Nephron (organoid): ENCODE data around the gene AMBP.

Experiments
- H3K27ac Mint-ChIP-seq, 3 experiments: 2 replicates each; pipeline ENCODE4 v1.8.0; 2020; ENCODE audit warnings: mixed read lengths in 3 of 3, mild to moderate bottlenecking in 2 of 3, moderate library complexity in 1 of 3
- H3K27me3 Mint-ChIP-seq: 2 replicates; pipeline ENCODE4 v1.8.0; 2021; ENCODE audit warnings: low read depth, mild to moderate bottlenecking, moderate library complexity, mixed read lengths
- H3K36me3 Mint-ChIP-seq: 2 replicates; pipeline ENCODE4 v1.8.0; 2020; ENCODE audit warnings: low read depth, mixed read lengths
- H3K4me1 Mint-ChIP-seq: 2 replicates; pipeline ENCODE4 v1.8.0; 2020; ENCODE audit warnings: mixed read lengths
- H3K4me3 Mint-ChIP-seq, 3 experiments: 2 replicates each; pipeline ENCODE4 v1.8.0; 2020; ENCODE audit warnings: mild to moderate bottlenecking in 3 of 3, mixed read lengths in 3 of 3, moderate library complexity in 2 of 3
- H3K9me3 Mint-ChIP-seq: 2 replicates; pipeline ENCODE4 v1.8.0; 2020; ENCODE audit warnings: mixed read lengths
- TF ChIP-seq, protein P1 (sequence below), 3 experiments: fragments of 200-600 bp; sonication (generic); IDR thresholded peaks; one replicate each; pipeline ENCODE4 v1.5.0; 2021; ENCODE audit warnings: antibody characterized with exemption in 3 of 3; ENCODE audit not compliant: unreplicated experiment in 3 of 3

The AMBP gene

DNA sequence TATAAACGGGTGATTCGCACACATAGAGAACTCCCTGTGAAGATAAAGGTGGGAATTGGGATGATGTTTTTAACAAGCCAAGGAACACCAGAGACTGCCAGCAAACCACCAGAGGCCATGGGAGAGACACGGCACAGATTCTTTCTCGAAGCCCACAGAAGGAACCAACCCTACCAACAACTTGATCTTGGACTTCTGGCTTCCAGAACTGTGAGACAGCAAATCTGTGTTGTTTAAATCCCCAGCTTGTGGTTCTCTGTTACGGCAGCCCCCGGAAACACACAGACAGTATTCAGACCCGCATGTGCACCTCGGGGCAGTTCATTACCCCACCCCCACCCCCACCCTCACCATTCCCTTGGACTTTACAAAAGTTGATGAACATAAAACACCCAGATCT is 12.8 kb downstream of the AMBP start:
- H3K36me3 Mint-ChIP-seq: no peaks in the 10 kb centered on the region
- TF ChIP-seq, protein P1, sequence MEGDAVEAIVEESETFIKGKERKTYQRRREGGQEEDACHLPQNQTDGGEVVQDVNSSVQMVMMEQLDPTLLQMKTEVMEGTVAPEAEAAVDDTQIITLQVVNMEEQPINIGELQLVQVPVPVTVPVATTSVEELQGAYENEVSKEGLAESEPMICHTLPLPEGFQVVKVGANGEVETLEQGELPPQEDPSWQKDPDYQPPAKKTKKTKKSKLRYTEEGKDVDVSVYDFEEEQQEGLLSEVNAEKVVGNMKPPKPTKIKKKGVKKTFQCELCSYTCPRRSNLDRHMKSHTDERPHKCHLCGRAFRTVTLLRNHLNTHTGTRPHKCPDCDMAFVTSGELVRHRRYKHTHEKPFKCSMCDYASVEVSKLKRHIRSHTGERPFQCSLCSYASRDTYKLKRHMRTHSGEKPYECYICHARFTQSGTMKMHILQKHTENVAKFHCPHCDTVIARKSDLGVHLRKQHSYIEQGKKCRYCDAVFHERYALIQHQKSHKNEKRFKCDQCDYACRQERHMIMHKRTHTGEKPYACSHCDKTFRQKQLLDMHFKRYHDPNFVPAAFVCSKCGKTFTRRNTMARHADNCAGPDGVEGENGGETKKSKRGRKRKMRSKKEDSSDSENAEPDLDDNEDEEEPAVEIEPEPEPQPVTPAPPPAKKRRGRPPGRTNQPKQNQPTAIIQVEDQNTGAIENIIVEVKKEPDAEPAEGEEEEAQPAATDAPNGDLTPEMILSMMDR (IDR thresholded peaks at IDR 0.05; ENCODE audit: unreplicated experiment in 3 of 3): no peak
- H3K4me1 Mint-ChIP-seq: peaks cover 14% of the 10 kb centered on the region
- peaks cover 13% of the 10 kb centered on the region for H3K27me3 Mint-ChIP-seq
- no peak overlapping the region for H3K27ac Mint-ChIP-seq
- peaks cover 13% of the 10 kb centered on the region for H3K9me3 Mint-ChIP-seq
- H3K4me3 Mint-ChIP-seq: no peak overlapping the region

DNA sequence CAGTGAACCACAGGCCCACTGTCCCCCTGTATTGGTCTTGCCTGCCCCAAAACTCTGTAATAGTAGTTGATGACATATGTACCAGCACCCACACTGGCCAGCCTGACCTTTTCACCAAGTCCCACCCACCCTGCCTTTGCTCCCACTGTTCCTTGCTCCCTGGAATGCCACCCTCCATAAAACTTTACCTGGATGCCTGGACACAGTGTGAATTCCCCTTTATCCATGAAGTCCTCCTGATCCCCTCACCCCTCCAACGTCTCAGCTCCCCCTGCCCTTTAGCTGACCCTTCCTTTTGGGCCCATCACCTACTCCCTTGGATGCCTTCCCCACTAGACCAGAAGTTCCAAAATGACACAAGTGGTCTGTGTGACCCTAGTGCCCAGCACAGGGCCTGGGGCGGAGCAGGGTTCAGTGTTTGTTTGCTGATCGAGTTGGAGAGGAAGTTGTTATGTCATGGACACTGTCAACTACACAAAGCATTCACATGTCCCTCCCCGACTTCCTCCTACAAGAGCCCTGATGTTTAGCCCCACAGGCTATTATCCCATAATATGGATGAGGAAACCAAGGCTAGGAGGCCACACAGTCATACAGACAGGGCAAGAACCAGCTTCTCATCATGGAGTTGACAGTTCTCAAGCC is 16.1 kb downstream of the AMBP start:
- Mint-ChIP-seq H3K4me3 (no peak overlapping the region), H3K4me1 (peaks cover 41% of the 10 kb centered on the region), H3K27ac (no peak overlapping the region), H3K36me3 (peaks cover 8% of the 10 kb centered on the region), H3K27me3 (peaks cover 13% of the 10 kb centered on the region), H3K9me3 (peaks cover 13% of the 10 kb centered on the region)
- TF ChIP-seq, protein P1 (IDR thresholded peaks at IDR 0.05; ENCODE audit: unreplicated experiment in 3 of 3): no peak

DNA sequence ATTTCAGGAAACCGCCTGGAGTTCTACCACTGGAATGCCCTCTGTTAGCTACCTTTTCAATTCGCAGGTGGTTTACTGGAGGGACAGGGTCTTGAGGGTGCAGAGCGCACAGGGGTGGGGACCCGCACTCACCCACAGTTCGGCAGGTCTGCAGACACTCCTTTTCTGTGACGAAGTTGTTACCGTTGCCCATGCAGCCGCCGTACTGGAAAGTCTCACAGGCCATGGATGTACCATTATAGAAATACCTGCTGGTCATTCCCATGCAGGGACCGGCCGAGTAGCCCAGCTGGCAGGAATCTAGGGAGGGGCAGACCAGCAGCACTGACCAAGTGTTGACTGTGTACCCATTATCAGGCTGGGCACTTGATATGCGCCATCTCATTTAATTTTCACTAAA is 16.8 kb downstream of the AMBP start:
- H3K27ac Mint-ChIP-seq: no peak overlapping the region
- peaks cover 13% of the 10 kb centered on the region for H3K9me3 Mint-ChIP-seq
- peaks cover 15% of the 10 kb centered on the region for H3K36me3 Mint-ChIP-seq
- H3K4me3 Mint-ChIP-seq: no peak overlapping the region
- TF ChIP-seq, protein P1 (IDR thresholded peaks at IDR 0.05; ENCODE audit: unreplicated experiment in 3 of 3): no peak
- peaks cover 44% of the 10 kb centered on the region for H3K4me1 Mint-ChIP-seq
- peaks cover 11% of the 10 kb centered on the region for H3K27me3 Mint-ChIP-seq

DNA sequence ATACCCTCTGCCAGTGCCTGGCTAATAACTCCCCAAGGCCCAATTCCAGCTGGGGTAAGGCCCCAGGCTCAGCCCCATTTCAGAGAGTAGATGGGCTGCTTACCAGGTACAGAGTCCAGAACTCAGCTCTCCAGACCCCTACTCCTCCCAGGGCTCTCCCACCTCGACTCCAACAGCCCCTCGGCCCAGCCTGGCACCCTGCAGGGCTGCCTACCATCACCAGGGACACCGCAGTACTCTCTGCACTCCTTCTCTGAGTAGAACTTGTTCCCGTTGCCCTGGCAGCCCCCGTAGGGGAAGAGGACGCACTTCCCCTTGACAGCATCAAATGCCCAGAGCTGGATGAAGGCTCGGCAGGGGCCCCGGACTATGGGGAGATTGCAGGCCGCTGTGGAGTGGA is 17.4 kb downstream of the AMBP start:
- H3K4me3 Mint-ChIP-seq: no peak overlapping the region
- peaks cover 20% of the 10 kb centered on the region for H3K36me3 Mint-ChIP-seq
- TF ChIP-seq, protein P1 (IDR thresholded peaks at IDR 0.05; ENCODE audit: unreplicated experiment in 3 of 3): no peak
- peaks cover 13% of the 10 kb centered on the region for H3K9me3 Mint-ChIP-seq
- peaks cover 8% of the 10 kb centered on the region for H3K27me3 Mint-ChIP-seq
- H3K27ac Mint-ChIP-seq: peak overlapping the region in 2 of 3 experiments; percentile 20 to 67
- peaks cover 44% of the 10 kb centered on the region for H3K4me1 Mint-ChIP-seq

DNA sequence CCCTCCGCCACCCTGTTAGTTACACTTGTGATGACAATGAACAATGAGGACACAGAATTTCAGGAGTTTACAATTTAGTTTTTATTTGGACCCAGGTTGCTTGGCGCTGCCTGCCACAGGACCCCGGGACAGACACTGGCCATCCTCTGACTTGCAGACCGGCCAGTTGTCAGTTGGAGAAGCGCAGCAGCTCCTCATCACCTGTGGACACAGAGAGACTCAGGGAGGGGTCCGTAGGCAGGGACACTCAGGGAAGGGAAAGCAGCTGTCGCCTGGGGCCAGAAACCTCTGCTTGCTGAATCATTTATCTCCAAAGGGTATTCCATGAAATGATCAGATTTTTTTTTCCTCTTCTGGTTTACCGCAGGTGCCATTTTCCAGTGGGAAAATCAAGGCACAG is 18.0 kb downstream of the AMBP start:
- Mint-ChIP-seq H3K4me1 (peaks cover 44% of the 10 kb centered on the region), H3K36me3 (peaks cover 25% of the 10 kb centered on the region), H3K4me3 (peak overlapping the region in 1 of 3 experiments; percentile 6), H3K9me3 (peaks cover 11% of the 10 kb centered on the region), H3K27me3 (peaks cover 8% of the 10 kb centered on the region), H3K27ac (peak overlapping the region; percentile 56 to 67 (median 61))
- TF ChIP-seq, protein P1 (IDR thresholded peaks at IDR 0.05; ENCODE audit: unreplicated experiment in 3 of 3): no peak
